HepG2 (cell line): ENCODE results near the gene STIM1. TPM values are rescaled to one million over a fixed set of nuclear protein-coding genes. Genes with fewer than 3 reads are reported as not detected.
"Not testable (repeated sequence)": the region's sequence is repeated elsewhere in the genome, so short reads cannot be mapped to it uniquely, and the experiment has no call there.

Experiments
- ATAC-seq: fragments of 200-7000 bp; cut with Tn5 transposase; 3 replicates; pipeline ENCODE4 v1.9.1; 2020; ENCODE audit warnings: mild to moderate bottlenecking, moderate library complexity
- BruUV-seq: library from RNA; stranded (reverse); fragments of 400-500 nt; replicated peaks from 2 replicates; lab custom pipeline; 2021; lab: Mats Ljungman, UMichigan
- CTCF ChIA-PET: fragments of 300-600 bp; formaldehyde crosslinking; extraction: SDS; loops from one replicate; lab custom pipeline; 2021; ENCODE audit warnings: low total read pairs, inconsistent platforms, low intra/inter-chr PET ratio; lab: Yijun Ruan, JAX
- POLR2A ChIA-PET: fragments of 350-600 bp; sonication (Branson Sonifier 250); formaldehyde crosslinking; loops from one replicate; lab custom pipeline; 2020; ENCODE audit warnings: antibody characterized with exemption, inconsistent platforms; lab: Yijun Ruan, JAX
- DNase-seq: peaks from one replicate; pipeline ENCODE4 v3.0.0-alpha.2; 2015; ENCODE audit warnings: low spot score
- FAIRE-seq: peaks from 3 replicates; lab custom pipeline; 2011; peaks lifted over from hg19 to GRCh38; lab: Jason Lieb, UNC
- H2AFZ ChIP-seq: one replicate; pipeline ENCODE4 v1.6.1; 2011; ENCODE audit warnings: low read length, inconsistent platforms
- H3K27ac ChIP-seq: fragments of 300-600 bp; 3 replicates; pipeline ENCODE4 v1.8.0; 2011; ENCODE audit warnings: mixed run types, mild to moderate bottlenecking, mixed read lengths, low read length, inconsistent platforms; ENCODE audit not compliant: insufficient read depth; ENCODE audit errors: extremely low read length
- H3K27me3 ChIP-seq, 2 experiments: fragments of 200-600 bp in 1 of 2; 2 replicates in 1 of 2; 3 replicates in 1 of 2; pipeline versions ENCODE4 v1.6.0 to v1.8.0; 2011; ENCODE audit warnings: low read length in 2 of 2, mild to moderate bottlenecking in 2 of 2, moderate library complexity in 2 of 2, inconsistent platforms in 1 of 2; ENCODE audit not compliant: insufficient read depth in 2 of 2, control insufficient read depth in 1 of 2
- H3K36me3 ChIP-seq, 2 experiments: fragments of 200-600 bp in 1 of 2; replicated peaks in 1 of 2; 2 replicates in 1 of 2; 3 replicates in 1 of 2; pipeline versions ENCODE4 v1.5.1 to v1.8.0; 2011; ENCODE audit warnings: low read length in 2 of 2, inconsistent platforms in 1 of 2; ENCODE audit not compliant: insufficient read depth in 2 of 2, control insufficient read depth in 1 of 2
- H3K4me1 ChIP-seq: 2 replicates; pipeline ENCODE4 v1.5.1; 2012; ENCODE audit warnings: low read length, inconsistent platforms; ENCODE audit not compliant: insufficient read depth
- H3K4me2 ChIP-seq: 2 replicates; pipeline ENCODE4 v1.6.0; 2011; ENCODE audit warnings: low read depth, low read length, inconsistent platforms
- H3K4me3 ChIP-seq, 3 experiments: fragments of 200-600 bp in 1 of 3; sonication (generic), shearing (Covaris generic) in 1 of 3; replicated peaks in 1 of 3; 2 replicates each; pipeline ENCODE4 v1.5.1; 2011 to 2016; ENCODE audit warnings: low read length in 3 of 3, inconsistent platforms in 2 of 3, low read depth in 2 of 3, mild to moderate bottlenecking in 2 of 3, control low read depth in 1 of 3, mixed read lengths in 1 of 3; ENCODE audit not compliant: insufficient read depth in 1 of 3
- H3K79me2 ChIP-seq: one replicate; pipeline ENCODE4 v1.6.1; 2011; ENCODE audit warnings: low read length, inconsistent platforms; ENCODE audit not compliant: insufficient read depth
- H3K9ac ChIP-seq: 2 replicates; pipeline ENCODE4 v1.6.0; 2011; ENCODE audit warnings: mild to moderate bottlenecking, low read depth, low read length, inconsistent platforms; ENCODE audit not compliant: insufficient read depth
- H3K9me3 ChIP-seq: 2 replicates; pipeline ENCODE4 v1.5.1; 2012; ENCODE audit warnings: mild to moderate bottlenecking, low read length
- H4K20me1 ChIP-seq: 2 replicates; pipeline ENCODE4 v1.6.0; 2011; ENCODE audit warnings: inconsistent platforms, mild to moderate bottlenecking, low read length, moderate library complexity; ENCODE audit not compliant: insufficient read depth
- JUN ChIP-seq: sonication (generic); formaldehyde crosslinking; IDR thresholded peaks from 2 replicates; pipeline ENCODE4 v1.4.0; 2020; ENCODE audit warnings: mild to moderate bottlenecking, missing genetic modification reagents
- KDM5B ChIP-seq: sonication (generic); formaldehyde crosslinking; IDR thresholded peaks from 2 replicates; pipeline ENCODE4 v1.4.0; 2020; ENCODE audit warnings: missing genetic modification reagents, mild to moderate bottlenecking, borderline replicate concordance
- NFKBIZ ChIP-seq: IDR thresholded peaks from 2 replicates; pipeline ENCODE4 v1.6.1; 2018; ENCODE audit warnings: missing genetic modification reagents, missing compliant biosample characterization
- PAX8 ChIP-seq: sonication (generic); formaldehyde crosslinking; IDR thresholded peaks from 2 replicates; pipeline ENCODE4 v1.8.0; 2022; ENCODE audit warnings: mild to moderate bottlenecking, missing genetic modification reagents, borderline replicate concordance
- SAP130 ChIP-seq: IDR thresholded peaks from 2 replicates; pipeline ENCODE4 v1.6.1; 2016; ENCODE audit warnings: low read depth
- ZNF160 ChIP-seq: sonication (generic); formaldehyde crosslinking; IDR thresholded peaks from 2 replicates; pipeline ENCODE4 v1.8.0; 2022; ENCODE audit warnings: mild to moderate bottlenecking, inconsistent platforms, missing genetic modification reagents
- ZNF326 ChIP-seq: sonication (generic); formaldehyde crosslinking; IDR thresholded peaks from 2 replicates; pipeline ENCODE4 v1.4.0; 2020; ENCODE audit warnings: missing genetic modification reagents, borderline replicate concordance
- ZNF672 ChIP-seq: sonication (generic); formaldehyde crosslinking; IDR thresholded peaks from 2 replicates; pipeline ENCODE4 v1.8.1; 2022; ENCODE audit warnings: missing genetic modification reagents
- WGBS: methylation state at CpG from one replicate; pipeline ENCODE4 v1.1.6; 2017; ENCODE audit warnings: low lambda C conversion rate; 5-methylcytosine and 5-hydroxymethylcytosine counted together
- in situ Hi-C: cut with HindIII; loops from 2 replicates; pipeline ENCODE4 v1.10.0; 2017; ENCODE audit warnings: low pct_unique_long_range_greater_than_20kb; ENCODE audit not compliant: extremely low pct_ligation_motif_present
- intact Hi-C: fragments of 100-400 bp; cut with micrococcal nuclease; formaldehyde crosslinking; loops from one replicate; pipeline ENCODE4 v1.10.0; 2022; ENCODE audit not compliant: unreplicated experiment
- polyA plus RNA-seq, 8 experiments: library from polyadenylated mRNA; depleted of rRNA in 3 of 8; stranded (reverse) in 7 of 8; unstranded in 1 of 8; fragments of >200 nt; fragmentation: Illumina TruSeq in 4 of 8; extraction: Trizol in 4 of 8; gene quantifications; 2 replicates each; pipeline versions ENCODE4 v1.2.1 to v1.2.3, GENCODE V29; 2011 to 2016; ENCODE audit warnings: low read depth in 4 of 8, missing spikeins in 1 of 8, mixed read lengths in 1 of 8; ENCODE audit not compliant: insufficient read depth in 1 of 8
- total RNA-seq, 5 experiments: library from RNA; depleted of rRNA; stranded (reverse); fragments of >200 nt; fragmentation: Illumina TruSeq; extraction: Trizol; gene quantifications; 2 replicates each; pipeline ENCODE4 v1.2.3, GENCODE V29; 2016; ENCODE audit warnings: low read depth in 1 of 5
- TF ChIP-seq, protein P1 (sequence below): sonication (generic); formaldehyde crosslinking; IDR thresholded peaks from 2 replicates; pipeline ENCODE4 v1.4.0; 2020; ENCODE audit warnings: missing genetic modification reagents, borderline replicate concordance
- TF ChIP-seq, protein P2 (sequence below): sonication (generic); formaldehyde crosslinking; IDR thresholded peaks from 2 replicates; pipeline ENCODE4 v1.8.0; 2022; ENCODE audit warnings: missing genetic modification reagents, mild to moderate bottlenecking, moderate library complexity, borderline replicate concordance

STIM1 gene
- total and polyA plus RNA-seq, 2 of the 13 experiments (the other 11 are each of a cell fraction or from before 2014, with no cell fraction given), result 19.2 to 28.5 TPM

- no peak overlapping the region for H3K27ac ChIP-seq
- no peaks in the 10 kb centered on the region; a peak in 1 of 5 replicates for H3K27me3 ChIP-seq
- ChIA-PET CTCF (no interaction called here), POLR2A (no interaction called here)
- H4K20me1 ChIP-seq, result no peaks in the 10 kb centered on the region
- in situ Hi-C loops, result no loop called here
- H3K36me3 ChIP-seq, result peaks cover 0 to 3% of the 10 kb centered on the region in 2 experiments; a peak in 2 of 5 replicates
- intact Hi-C loops, result no loop called here
- H3K9me3 ChIP-seq, result no peaks in the 10 kb centered on the region
- DNase-seq, result no peak
- no peak for ATAC-seq
- no peak overlapping the region for H3K9ac ChIP-seq
- no peak overlapping the region for H3K4me2 ChIP-seq
- TF ChIP-seq, protein P1, sequence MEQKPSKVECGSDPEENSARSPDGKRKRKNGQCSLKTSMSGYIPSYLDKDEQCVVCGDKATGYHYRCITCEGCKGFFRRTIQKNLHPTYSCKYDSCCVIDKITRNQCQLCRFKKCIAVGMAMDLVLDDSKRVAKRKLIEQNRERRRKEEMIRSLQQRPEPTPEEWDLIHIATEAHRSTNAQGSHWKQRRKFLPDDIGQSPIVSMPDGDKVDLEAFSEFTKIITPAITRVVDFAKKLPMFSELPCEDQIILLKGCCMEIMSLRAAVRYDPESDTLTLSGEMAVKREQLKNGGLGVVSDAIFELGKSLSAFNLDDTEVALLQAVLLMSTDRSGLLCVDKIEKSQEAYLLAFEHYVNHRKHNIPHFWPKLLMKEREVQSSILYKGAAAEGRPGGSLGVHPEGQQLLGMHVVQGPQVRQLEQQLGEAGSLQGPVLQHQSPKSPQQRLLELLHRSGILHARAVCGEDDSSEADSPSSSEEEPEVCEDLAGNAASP (CRISPR knock-in tag), result no peak
- TF ChIP-seq ZNF160 (CRISPR knock-in tag), result no peak
- TF ChIP-seq, protein P2, sequence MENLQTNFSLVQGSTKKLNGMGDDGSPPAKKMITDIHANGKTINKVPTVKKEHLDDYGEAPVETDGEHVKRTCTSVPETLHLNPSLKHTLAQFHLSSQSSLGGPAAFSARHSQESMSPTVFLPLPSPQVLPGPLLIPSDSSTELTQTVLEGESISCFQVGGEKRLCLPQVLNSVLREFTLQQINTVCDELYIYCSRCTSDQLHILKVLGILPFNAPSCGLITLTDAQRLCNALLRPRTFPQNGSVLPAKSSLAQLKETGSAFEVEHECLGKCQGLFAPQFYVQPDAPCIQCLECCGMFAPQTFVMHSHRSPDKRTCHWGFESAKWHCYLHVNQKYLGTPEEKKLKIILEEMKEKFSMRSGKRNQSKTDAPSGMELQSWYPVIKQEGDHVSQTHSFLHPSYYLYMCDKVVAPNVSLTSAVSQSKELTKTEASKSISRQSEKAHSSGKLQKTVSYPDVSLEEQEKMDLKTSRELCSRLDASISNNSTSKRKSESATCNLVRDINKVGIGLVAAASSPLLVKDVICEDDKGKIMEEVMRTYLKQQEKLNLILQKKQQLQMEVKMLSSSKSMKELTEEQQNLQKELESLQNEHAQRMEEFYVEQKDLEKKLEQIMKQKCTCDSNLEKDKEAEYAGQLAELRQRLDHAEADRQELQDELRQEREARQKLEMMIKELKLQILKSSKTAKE (CRISPR knock-in tag), result no peak
- TF ChIP-seq NFKBIZ (CRISPR knock-in tag), result no peak
- TF ChIP-seq JUN, result no peak
- no peak for TF ChIP-seq PAX8 (CRISPR knock-in tag)
- TF ChIP-seq SAP130 (CRISPR knock-in tag), result no peak
- no peak for TF ChIP-seq ZNF672 (CRISPR knock-in tag)
- TF ChIP-seq ZNF326 (CRISPR knock-in tag), result no peak
- TF ChIP-seq KDM5B (CRISPR knock-in tag), result no peak
- H2AFZ ChIP-seq, result no peak overlapping the region
- no peak for FAIRE-seq
- peaks cover 19% of the 10 kb centered on the region for H3K4me1 ChIP-seq
- WGBS, result 96% methylated on average over 3 of the region's 4 CpGs
- H3K79me2 ChIP-seq, result no peaks in the 10 kb centered on the region
- BruUV-seq, result no TSS peak
- no peak overlapping the region for H3K4me3 ChIP-seq
These were observed 44.5 kb upstream of the STIM1 start for GRCh38 chr11:3810951-3811350.

GRCh38 chr11:3814832-3815231 is 40.6 kb upstream of the STIM1 start:
- H2AFZ ChIP-seq, FAIRE-seq, H3K9me3 ChIP-seq, H3K36me3 ChIP-seq, H3K27me3 ChIP-seq, H3K4me3 ChIP-seq, ATAC-seq, H3K4me1 ChIP-seq, DNase-seq, H3K9ac ChIP-seq, H4K20me1 ChIP-seq, BruUV-seq, intact Hi-C loops, CTCF ChIA-PET, H3K4me2 ChIP-seq, H3K27ac ChIP-seq, in situ Hi-C loops, H3K79me2 ChIP-seq: not testable (repeated sequence)
- 95% methylated on average over 5 of the region's 5 CpGs for WGBS
- POLR2A ChIA-PET, result interaction anchor here (0.5 kb wide), 1 partner anchor 12 kb away, joined by 3 read pairs; no protein-coding TSS in a partner anchor
